ENCODE results near the gene MRC2.

The MRC2 gene

GRCh38 chr17:62657145-62657665, 29.7 kb downstream of the MRC2 start:
- no peak for DNase-seq (ENCODE audit: low read depth, low spot score)
- H3K27ac ChIP-seq = no peak overlapping the region

DNA sequence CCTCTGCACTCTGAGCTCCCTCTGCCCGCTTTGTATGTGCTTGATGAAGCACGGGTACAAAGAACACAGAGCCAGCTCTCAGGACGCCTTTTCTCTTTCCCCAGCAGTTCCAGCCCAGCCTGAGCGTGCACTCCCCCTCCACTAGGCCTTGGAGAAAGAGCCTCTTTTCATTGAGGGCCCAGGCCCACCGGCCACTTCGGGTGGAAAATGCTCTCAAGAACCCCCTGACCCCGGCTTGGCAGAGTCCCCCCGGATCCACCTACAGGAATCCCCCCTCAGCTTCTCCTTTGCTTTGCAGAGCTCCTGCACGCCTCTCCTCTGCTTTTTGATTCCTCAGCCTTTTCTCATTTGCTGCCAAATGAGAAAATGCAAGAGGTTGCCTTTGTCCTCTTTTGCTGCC, 30.2 kb downstream of the MRC2 start:
- no peak for DNase-seq (ENCODE audit: low read depth, low spot score)

GRCh38 chr17:62658136-62658920, 30.9 kb downstream of the MRC2 start:
- no peak for DNase-seq (ENCODE audit: low read depth, low spot score)

More for the DNA sequence above, 30.2 kb downstream of the MRC2 start:
- H3K27ac ChIP-seq = no peak overlapping the region

GRCh38 chr17:62660629-62661118, 33.2 kb downstream of the MRC2 start:
- no peak overlapping the region for H3K27ac ChIP-seq
- DNase-seq (ENCODE audit: low read depth, low spot score) = no peak

More at GRCh38 chr17:62658136-62658920, 30.9 kb downstream of the MRC2 start:
- H3K27ac ChIP-seq = no peak overlapping the region

DNA sequence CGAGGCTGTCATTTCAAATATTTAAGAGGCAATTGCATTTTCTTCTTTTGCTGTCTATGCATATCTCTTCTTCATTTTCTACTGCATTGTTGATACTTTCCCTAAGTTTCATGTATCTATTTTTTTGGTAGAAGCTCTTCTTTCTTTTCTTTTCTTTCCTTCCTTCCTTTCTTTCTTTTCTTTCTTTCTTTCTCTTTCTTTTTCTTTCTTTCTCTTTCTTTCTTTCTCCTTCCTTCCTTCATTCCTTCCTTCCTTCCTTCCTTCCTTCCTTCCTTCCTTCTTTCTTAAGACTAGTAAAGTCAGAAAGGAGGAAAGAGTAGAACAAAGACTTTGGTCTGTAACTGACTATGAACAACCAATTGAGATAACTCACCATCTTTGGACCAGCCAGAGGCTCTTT, 33.9 kb downstream of the MRC2 start:
- no peak overlapping the region for H3K27ac ChIP-seq
- no peak for DNase-seq (ENCODE audit: low read depth, low spot score)

DNA sequence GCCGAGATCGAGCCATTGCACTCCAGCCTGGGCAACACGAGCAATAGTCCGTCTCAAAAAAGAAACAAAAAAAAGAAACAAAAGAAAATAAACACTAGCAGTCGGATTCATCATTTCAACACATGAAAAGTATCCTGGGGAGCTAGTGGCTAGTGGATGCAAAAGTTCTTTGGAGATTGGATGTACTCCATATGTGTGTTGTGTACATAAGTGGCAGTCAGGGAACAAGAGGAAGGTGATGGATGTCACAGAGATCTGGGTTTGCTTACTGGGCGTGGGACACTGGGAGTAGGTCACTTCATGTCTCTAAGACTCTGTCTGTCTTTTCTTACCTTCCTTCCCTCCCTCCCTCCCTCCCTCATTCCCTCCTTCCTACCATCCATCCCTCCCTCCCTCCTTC, 35.4 kb downstream of the MRC2 start:
- DNase-seq (ENCODE audit: low read depth, low spot score) = no peak

GRCh38 chr17:62663304-62663703, 35.8 kb downstream of the MRC2 start:
- no peak for DNase-seq (ENCODE audit: low read depth, low spot score)
- no peak overlapping the region for H3K27ac ChIP-seq

More for the DNA sequence above, 35.4 kb downstream of the MRC2 start:
- no peak overlapping the region for H3K27ac ChIP-seq

DNA sequence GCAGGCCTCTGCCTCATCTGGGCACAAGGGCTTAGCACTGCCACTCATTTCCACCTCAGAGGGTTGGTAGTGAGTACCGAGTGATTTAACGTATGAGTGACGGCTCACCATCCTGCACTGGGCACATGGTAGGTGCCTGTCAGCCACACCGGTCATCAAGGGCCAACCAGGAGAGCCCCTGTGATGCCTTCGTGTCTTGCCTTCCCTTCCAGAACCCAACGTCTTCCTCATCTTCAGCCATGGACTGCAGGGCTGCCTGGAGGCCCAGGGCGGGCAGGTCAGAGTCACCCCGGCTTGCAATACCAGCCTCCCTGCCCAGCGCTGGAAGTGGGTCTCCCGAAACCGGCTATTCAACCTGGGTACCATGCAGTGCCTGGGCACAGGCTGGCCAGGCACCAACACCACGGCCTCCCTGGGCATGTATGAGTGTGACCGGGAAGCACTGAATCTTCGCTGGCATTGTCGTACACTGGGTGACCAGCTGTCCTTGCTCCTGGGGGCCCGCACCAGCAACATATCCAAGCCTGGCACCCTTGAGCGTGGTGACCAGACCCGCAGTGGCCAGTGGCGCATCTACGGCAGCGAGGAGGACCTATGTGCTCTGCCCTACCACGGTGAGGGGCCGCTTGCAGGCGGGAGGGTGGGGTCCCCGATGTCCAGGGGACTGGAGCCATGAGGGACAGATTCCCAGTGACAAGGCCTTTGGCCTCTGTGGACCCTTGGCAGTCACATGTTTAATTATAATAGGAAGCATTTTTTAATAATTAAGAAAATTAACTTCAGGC, 37.1 kb downstream of the MRC2 start:
- no peak for DNase-seq (ENCODE audit: low read depth, low spot score)
- no peak overlapping the region for H3K27ac ChIP-seq

DNA sequence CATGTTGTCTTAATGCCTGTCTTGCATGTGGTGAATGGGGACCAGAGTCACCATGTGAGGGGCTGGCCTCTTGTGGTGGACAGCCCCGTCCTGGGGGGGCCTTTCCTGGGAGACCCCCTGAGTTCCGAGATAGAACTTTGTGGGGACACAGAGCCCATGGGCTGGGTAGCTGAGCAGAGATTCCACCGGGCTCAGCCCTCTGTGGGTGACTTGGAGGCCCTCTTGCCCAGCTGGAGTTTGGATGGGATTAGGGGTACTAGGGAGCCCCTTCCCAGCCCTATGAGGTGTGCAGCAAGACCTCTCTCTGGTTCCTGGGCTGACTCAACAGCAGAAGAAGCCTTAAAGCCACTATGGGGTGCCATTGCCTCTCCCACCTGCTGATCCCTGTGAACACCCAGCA, 38.1 kb downstream of the MRC2 start:
- no peak overlapping the region for H3K27ac ChIP-seq
- no peak for DNase-seq (ENCODE audit: low read depth, low spot score)

GRCh38 chr17:62666061-62666800, 38.8 kb downstream of the MRC2 start:
- no peak overlapping the region for H3K27ac ChIP-seq
- DNase-seq (ENCODE audit: low read depth, low spot score) = no peak

GRCh38 chr17:62666801-62667591, 39.5 kb downstream of the MRC2 start:
- DNase-seq (ENCODE audit: low read depth, low spot score) = no peak
- H3K27ac ChIP-seq = no peak overlapping the region

GRCh38 chr17:62668091-62668804, 40.8 kb downstream of the MRC2 start:
- H3K27ac ChIP-seq = peak overlapping the region; percentile 95
- DNase-seq (ENCODE audit: low read depth, low spot score) = peak; percentile 92

GRCh38 chr17:62670202-62670821, 42.8 kb downstream of the MRC2 start:
- peak overlapping the region; percentile 95 for H3K27ac ChIP-seq
- peak; percentile 95 for DNase-seq (ENCODE audit: low read depth, low spot score)

- H3K27ac ChIP-seq = peak overlapping the region; percentile 95
Observed at GRCh38 chr17:62671553-62671952, 44.1 kb downstream of the MRC2 start.

DNA sequence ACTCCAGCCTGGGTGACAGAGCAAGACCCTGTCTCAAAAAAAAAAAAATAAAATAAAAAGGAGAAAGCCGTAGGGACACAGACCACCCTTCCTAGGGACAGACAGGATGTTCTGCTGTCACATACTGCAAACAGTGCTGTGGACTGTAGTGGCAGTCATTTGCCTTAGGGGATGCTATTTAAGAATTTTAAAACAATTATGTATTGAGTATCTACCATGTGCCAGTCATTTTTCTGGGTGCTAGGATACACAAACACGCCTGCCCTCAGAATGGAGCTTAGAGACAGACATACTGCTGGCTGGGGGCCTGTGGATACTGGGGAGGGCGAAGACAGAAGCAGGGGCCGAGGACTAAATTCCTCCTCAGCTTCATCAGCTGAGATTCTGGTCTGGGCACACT, 45.5 kb downstream of the MRC2 start:
- DNase-seq (ENCODE audit: low read depth, low spot score) = no peak
- no peak overlapping the region for H3K27ac ChIP-seq

More at GRCh38 chr17:62671553-62671952, 44.1 kb downstream of the MRC2 start:
- peak; percentile 90 for DNase-seq (ENCODE audit: low read depth, low spot score)

- DNase-seq (ENCODE audit: low read depth, low spot score) = no peak
- no peak overlapping the region for H3K27ac ChIP-seq
Observed at GRCh38 chr17:62673614-62674362, 46.3 kb downstream of the MRC2 start.

- no peak overlapping the region for H3K27ac ChIP-seq
- DNase-seq (ENCODE audit: low read depth, low spot score) = no peak
Observed at GRCh38 chr17:62674363-62674739, 46.9 kb downstream of the MRC2 start.

- no peak overlapping the region for H3K27ac ChIP-seq
- no peak for DNase-seq (ENCODE audit: low read depth, low spot score)
Observed at GRCh38 chr17:62674841-62675240, 47.4 kb downstream of the MRC2 start.

Data from epithelial cell of prostate (primary cell).